ENCODE measurements around the gene CAMTA1.

CAMTA1 gene

GRCh38 chr1:7614576-7615074 is 829.4 kb downstream of the CAMTA1 start:
- H3K27ac ChIP-seq (ENCODE audit: low read depth, low read length), result no peak overlapping the region
- H3K27me3 ChIP-seq (ENCODE audit: insufficient read depth, low read length), result no peaks in the 10 kb centered on the region
- H3K4me1 ChIP-seq (ENCODE audit: insufficient read depth, low read length), result no peaks in the 10 kb centered on the region
- 87% methylated on average over 9 of the region's 9 CpGs for WGBS
- no peak overlapping the region for H3K9ac ChIP-seq (ENCODE audit: low read depth, low read length)
- no peak overlapping the region for H3K4me3 ChIP-seq (ENCODE audit: low read length)
- no peaks in the 10 kb centered on the region for H3K36me3 ChIP-seq (ENCODE audit: insufficient read depth, low read length)
- H3K9me3 ChIP-seq (ENCODE audit: insufficient read depth, low read depth, low read length), result no peaks in the 10 kb centered on the region

- 93% methylated on average over 5 of the region's 5 CpGs for WGBS
- H3K36me3 ChIP-seq (ENCODE audit: insufficient read depth, low read length), result no peaks in the 10 kb centered on the region
- H3K9me3 ChIP-seq (ENCODE audit: insufficient read depth, low read depth, low read length), result no peaks in the 10 kb centered on the region
- H3K27ac ChIP-seq (ENCODE audit: low read depth, low read length), result no peak overlapping the region
- no peaks in the 10 kb centered on the region for H3K27me3 ChIP-seq (ENCODE audit: insufficient read depth, low read length)
- no peak overlapping the region for H3K9ac ChIP-seq (ENCODE audit: low read depth, low read length)
- no peak overlapping the region for H3K4me3 ChIP-seq (ENCODE audit: low read length)
- H3K4me1 ChIP-seq (ENCODE audit: insufficient read depth, low read length), result no peaks in the 10 kb centered on the region
Observed at GRCh38 chr1:7615138-7615537, 829.9 kb downstream of the CAMTA1 start.

GRCh38 chr1:7616076-7616832 is 831.0 kb downstream of the CAMTA1 start:
- H3K9me3 ChIP-seq (ENCODE audit: insufficient read depth, low read depth, low read length), result no peaks in the 10 kb centered on the region
- no peak overlapping the region for H3K4me3 ChIP-seq (ENCODE audit: low read length)
- no peak overlapping the region for H3K27ac ChIP-seq (ENCODE audit: low read depth, low read length)
- 48% methylated on average over 14 of the region's 14 CpGs for WGBS
- no peaks in the 10 kb centered on the region for H3K36me3 ChIP-seq (ENCODE audit: insufficient read depth, low read length)
- H3K9ac ChIP-seq (ENCODE audit: low read depth, low read length), result no peak overlapping the region
- H3K27me3 ChIP-seq (ENCODE audit: insufficient read depth, low read length), result no peaks in the 10 kb centered on the region
- H3K4me1 ChIP-seq (ENCODE audit: insufficient read depth, low read length), result no peaks in the 10 kb centered on the region

GRCh38 chr1:7616953-7617352 is 831.7 kb downstream of the CAMTA1 start:
- 79% methylated on average over 10 of the region's 10 CpGs for WGBS
- Histone ChIP-seq H3K9ac (ENCODE audit: low read depth, low read length) (no peak overlapping the region), H3K4me1 (ENCODE audit: insufficient read depth, low read length) (peaks cover 6% of the 10 kb centered on the region; the same call in 1 of the 2 replicates)

GRCh38 chr1:7617826-7618225 is 832.6 kb downstream of the CAMTA1 start:
- H3K4me3 ChIP-seq (ENCODE audit: low read length), result no peak overlapping the region
- H3K36me3 ChIP-seq (ENCODE audit: insufficient read depth, low read length), result no peaks in the 10 kb centered on the region
- 90% methylated on average over 3 of the region's 3 CpGs for WGBS
- no peaks in the 10 kb centered on the region for H3K9me3 ChIP-seq (ENCODE audit: insufficient read depth, low read depth, low read length)
- peaks cover 6% of the 10 kb centered on the region; the same call in 1 of the 2 replicates for H3K4me1 ChIP-seq (ENCODE audit: insufficient read depth, low read length)
- no peak overlapping the region for H3K9ac ChIP-seq (ENCODE audit: low read depth, low read length)
- H3K27me3 ChIP-seq (ENCODE audit: insufficient read depth, low read length), result no peaks in the 10 kb centered on the region
- no peak overlapping the region for H3K27ac ChIP-seq (ENCODE audit: low read depth, low read length)

More at GRCh38 chr1:7616953-7617352, 831.7 kb downstream of the CAMTA1 start:
- Histone ChIP-seq H3K9me3 (ENCODE audit: insufficient read depth, low read depth, low read length) (no peaks in the 10 kb centered on the region), H3K36me3 (ENCODE audit: insufficient read depth, low read length) (no peaks in the 10 kb centered on the region), H3K27me3 (ENCODE audit: insufficient read depth, low read length) (no peaks in the 10 kb centered on the region), H3K4me3 (ENCODE audit: low read length) (no peak overlapping the region), H3K27ac (ENCODE audit: low read depth, low read length) (no peak overlapping the region)

- Histone ChIP-seq H3K27me3 (ENCODE audit: insufficient read depth, low read length) (no peaks in the 10 kb centered on the region), H3K9me3 (ENCODE audit: insufficient read depth, low read depth, low read length) (no peaks in the 10 kb centered on the region), H3K4me3 (ENCODE audit: low read length) (no peak overlapping the region), H3K9ac (ENCODE audit: low read depth, low read length) (no peak overlapping the region), H3K4me1 (ENCODE audit: insufficient read depth, low read length) (peaks cover 6% of the 10 kb centered on the region; the same call in 1 of the 2 replicates), H3K27ac (ENCODE audit: low read depth, low read length) (no peak overlapping the region), H3K36me3 (ENCODE audit: insufficient read depth, low read length) (no peaks in the 10 kb centered on the region)
- WGBS, result 85% methylated on average over 4 of the region's 4 CpGs
Observed at GRCh38 chr1:7620196-7620595, 834.9 kb downstream of the CAMTA1 start.

- H3K4me1 ChIP-seq (ENCODE audit: insufficient read depth, low read length), result peaks cover 6% of the 10 kb centered on the region; the same call in 1 of the 2 replicates
- WGBS, result 71% methylated on average over 23 of the region's 24 CpGs
- no peaks in the 10 kb centered on the region for H3K9me3 ChIP-seq (ENCODE audit: insufficient read depth, low read depth, low read length)
- no peaks in the 10 kb centered on the region for H3K36me3 ChIP-seq (ENCODE audit: insufficient read depth, low read length)
- no peak overlapping the region for H3K27ac ChIP-seq (ENCODE audit: low read depth, low read length)
- H3K27me3 ChIP-seq (ENCODE audit: insufficient read depth, low read length), result no peaks in the 10 kb centered on the region
- H3K9ac ChIP-seq (ENCODE audit: low read depth, low read length), result no peak overlapping the region
- H3K4me3 ChIP-seq (ENCODE audit: low read length), result no peak overlapping the region
Observed at GRCh38 chr1:7621334-7622219, 836.3 kb downstream of the CAMTA1 start.

GRCh38 chr1:7623842-7624241 is 838.6 kb downstream of the CAMTA1 start:
- no peak overlapping the region for H3K27ac ChIP-seq (ENCODE audit: low read depth, low read length)
- H3K9me3 ChIP-seq (ENCODE audit: insufficient read depth, low read depth, low read length), result no peaks in the 10 kb centered on the region
- no peaks in the 10 kb centered on the region for H3K36me3 ChIP-seq (ENCODE audit: insufficient read depth, low read length)
- H3K4me1 ChIP-seq (ENCODE audit: insufficient read depth, low read length), result peaks cover 6% of the 10 kb centered on the region; the same call in 1 of the 2 replicates
- no peak overlapping the region for H3K4me3 ChIP-seq (ENCODE audit: low read length)
- no peak overlapping the region for H3K9ac ChIP-seq (ENCODE audit: low read depth, low read length)
- WGBS, result 95% methylated on average over 8 of the region's 8 CpGs
- no peaks in the 10 kb centered on the region for H3K27me3 ChIP-seq (ENCODE audit: insufficient read depth, low read length)

- peaks cover 6% of the 10 kb centered on the region; the same call in 1 of the 2 replicates for H3K4me1 ChIP-seq (ENCODE audit: insufficient read depth, low read length)
- WGBS, result 90% methylated on average over 7 of the region's 7 CpGs
- H3K9ac ChIP-seq (ENCODE audit: low read depth, low read length), result no peak overlapping the region
- H3K9me3 ChIP-seq (ENCODE audit: insufficient read depth, low read depth, low read length), result no peaks in the 10 kb centered on the region
- H3K27me3 ChIP-seq (ENCODE audit: insufficient read depth, low read length), result no peaks in the 10 kb centered on the region
- H3K27ac ChIP-seq (ENCODE audit: low read depth, low read length), result no peak overlapping the region
- no peaks in the 10 kb centered on the region for H3K36me3 ChIP-seq (ENCODE audit: insufficient read depth, low read length)
- no peak overlapping the region for H3K4me3 ChIP-seq (ENCODE audit: low read length)
Observed at GRCh38 chr1:7624791-7625355, 839.6 kb downstream of the CAMTA1 start.

- H3K4me1 ChIP-seq (ENCODE audit: insufficient read depth, low read length), result peaks cover 6% of the 10 kb centered on the region; the same call in 1 of the 2 replicates
- H3K27ac ChIP-seq (ENCODE audit: low read depth, low read length), result no peak overlapping the region
- H3K4me3 ChIP-seq (ENCODE audit: low read length), result no peak overlapping the region
- H3K9ac ChIP-seq (ENCODE audit: low read depth, low read length), result no peak overlapping the region
- H3K36me3 ChIP-seq (ENCODE audit: insufficient read depth, low read length), result no peaks in the 10 kb centered on the region
- no peaks in the 10 kb centered on the region for H3K27me3 ChIP-seq (ENCODE audit: insufficient read depth, low read length)
- no peaks in the 10 kb centered on the region for H3K9me3 ChIP-seq (ENCODE audit: insufficient read depth, low read depth, low read length)
- WGBS, result 94% methylated on average over 12 of the region's 12 CpGs
Observed at GRCh38 chr1:7625401-7625800, 840.1 kb downstream of the CAMTA1 start.

GRCh38 chr1:7628273-7628672 is 843.0 kb downstream of the CAMTA1 start:
- Histone ChIP-seq H3K9me3 (ENCODE audit: insufficient read depth, low read depth, low read length) (no peaks in the 10 kb centered on the region), H3K27ac (ENCODE audit: low read depth, low read length) (no peak overlapping the region), H3K9ac (ENCODE audit: low read depth, low read length) (no peak overlapping the region), H3K4me3 (ENCODE audit: low read length) (no peak overlapping the region), H3K4me1 (ENCODE audit: insufficient read depth, low read length) (no peaks in the 10 kb centered on the region), H3K36me3 (ENCODE audit: insufficient read depth, low read length) (no peaks in the 10 kb centered on the region), H3K27me3 (ENCODE audit: insufficient read depth, low read length) (no peaks in the 10 kb centered on the region)
- WGBS, result 87% methylated on average over 4 of the region's 4 CpGs
